Esophagus muscularis mucosa (tissue), 4 donors: ENCODE measurements around the gene EPAS1. TPM values are rescaled to one million over a fixed set of nuclear protein-coding genes. Genes with fewer than 3 reads are reported as not detected.

Source experiments
- DNase-seq: peaks from one replicate; pipeline ENCODE4 v3.0.0-alpha.2; 2017; ENCODE audit errors: extremely low spot score
- H3K27ac ChIP-seq, 4 donors: fragments of 200-600 bp; sonication (generic); replicated peaks in 1 of 4; 1 replicate in 3 of 4; 2 replicates in 1 of 4; pipeline ENCODE4 v1.5.1; 2016 to 2019; ENCODE audit warnings: mild to moderate bottlenecking in 1 of 4
- H3K27me3 ChIP-seq, 4 donors: fragments of 200-600 bp; sonication (generic); one replicate each; pipeline versions ENCODE4 v1.5.1 to v1.6.0; 2016 to 2019
- H3K36me3 ChIP-seq, 4 donors: fragments of 200-600 bp; sonication (generic); one replicate each; pipeline ENCODE4 v1.5.1; 2016 to 2019
- H3K4me1 ChIP-seq, 4 donors: fragments of 200-600 bp; sonication (generic); one replicate each; pipeline ENCODE4 v1.5.1; 2016 to 2019
- H3K4me3 ChIP-seq, 4 donors: fragments of 200-600 bp; sonication (generic); 1 replicate in 2 of 4; 2 replicates in 2 of 4; pipeline ENCODE4 v1.5.1; 2016 to 2019; ENCODE audit warnings: mild to moderate bottlenecking in 4 of 4, moderate library complexity in 1 of 4
- H3K9me3 ChIP-seq, 4 donors: fragments of 200-600 bp; sonication (generic); 1 replicate in 3 of 4; 2 replicates in 1 of 4; pipeline ENCODE4 v1.5.1; 2016 to 2019
- EP300 ChIP-seq: sonication (generic); formaldehyde crosslinking; IDR thresholded peaks from one replicate; pipeline ENCODE4 v1.6.1; 2017; ENCODE audit warnings: antibody characterized with exemption
- POLR2A ChIP-seq: fragments of 450-650 bp; IDR thresholded peaks from one replicate; pipeline ENCODE4 v1.6.1; 2017; ENCODE audit warnings: antibody characterized with exemption, moderate library complexity, mild to moderate bottlenecking, low read depth
- POLR2AphosphoS5 ChIP-seq, 2 donors: sonication (generic); formaldehyde crosslinking; IDR thresholded peaks; one replicate each; pipeline ENCODE4 v1.6.1; 2017; ENCODE audit warnings: antibody characterized with exemption in 2 of 2
- WGBS: methylation state at CpG from one replicate; pipeline ENCODE4 v1.1.5; 2018; 5-methylcytosine and 5-hydroxymethylcytosine counted together
- intact Hi-C: fragments of 100-400 bp; cut with DNase I; formaldehyde crosslinking; loops from one replicate; pipeline ENCODE4 v1.15.1; 2023
- total RNA-seq, 4 donors: library from RNA; depleted of rRNA; stranded (reverse); fragments of >200 nt; gene quantifications; one replicate each; pipeline versions ENCODE4 v1.1.0 to v1.2.1, GENCODE V29; 2016
- TF ChIP-seq, protein P1 (sequence below), 3 experiments: fragments of 200-600 bp in 2 of 3; fragments of 450-650 bp in 1 of 3; sonication (generic) in 2 of 3; IDR thresholded peaks; one replicate each; pipeline ENCODE4 v1.5.1; 2017 to 2019; ENCODE audit warnings: antibody characterized with exemption in 3 of 3, mild to moderate bottlenecking in 2 of 3, moderate library complexity in 1 of 3

EPAS1 gene
- 100 to 1,000 TPM; 113 to 225 (median 183) TPM for total RNA-seq

DNA sequence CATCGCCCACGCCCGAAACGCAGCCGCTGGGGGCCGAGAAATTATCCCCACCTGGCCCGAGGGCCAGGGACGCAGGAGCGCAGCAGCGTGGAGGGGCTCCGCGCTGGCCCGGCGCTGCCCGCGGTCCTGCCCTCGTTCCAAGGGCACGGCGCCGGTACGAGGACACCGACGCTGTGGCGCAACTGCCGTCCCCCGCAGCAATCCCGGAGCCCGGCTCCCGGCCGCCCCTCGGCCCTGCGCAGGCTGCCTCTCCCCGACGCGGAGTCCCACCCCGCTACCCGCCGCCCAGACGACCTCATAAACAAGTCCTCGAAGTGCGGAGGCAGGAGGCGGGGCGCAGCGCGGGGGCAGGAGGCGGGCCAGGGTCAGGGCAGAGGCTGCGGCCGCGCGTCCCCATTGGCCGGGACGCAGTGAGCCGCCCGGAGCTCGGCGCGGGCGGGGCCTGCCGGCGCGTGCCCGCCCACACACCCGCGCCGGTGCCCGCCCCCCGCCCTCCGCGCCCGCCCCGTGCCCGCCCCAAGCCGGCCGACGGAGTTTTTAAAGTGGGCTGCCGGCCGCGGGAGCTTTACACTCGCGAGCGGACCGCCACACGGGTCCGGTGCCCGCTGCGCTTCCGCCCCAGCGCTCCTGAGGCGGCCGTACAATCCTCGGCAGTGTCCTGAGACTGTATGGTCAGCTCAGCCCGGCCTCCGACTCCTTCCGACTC lies at the start of gene EPAS1:
EPAS1 (plus strand) TSS at position 568 of the 706 bp plus-strand sequence. CDS start 505 bp downstream, outside the sequence.
- H3K27ac ChIP-seq = peak within 1 kb of the TSS; percentile 90 to 94 (median 92)
- H3K9me3 ChIP-seq = no peaks in the 10 kb centered on the region
- H3K36me3 ChIP-seq = peaks cover 0 to 12% (median 0%) of the 10 kb centered on the region in 4 donors
- H3K4me3 ChIP-seq = peak within 1 kb of the TSS; percentile 66 to 88 (median 80)
- intact Hi-C loops = loop anchor here (2.0 to 10.0 kb wide), 2 partner anchors 68 to 302 kb away; no protein-coding TSS in a partner anchor
- no peaks in the 10 kb centered on the region for H3K27me3 ChIP-seq
- DNase-seq = peak; percentile 97
- TF ChIP-seq POLR2AphosphoS5 (IDR thresholded peaks at IDR 0.05) (peak; percentile 86 to 92), POLR2A (peak; percentile 75), EP300 (no peak)
- H3K4me1 ChIP-seq = peaks cover 4 to 42% (median 34%) of the 10 kb centered on the region in 4 donors
- 2% methylated on average over 19 of the region's 94 CpGs for WGBS

DNA sequence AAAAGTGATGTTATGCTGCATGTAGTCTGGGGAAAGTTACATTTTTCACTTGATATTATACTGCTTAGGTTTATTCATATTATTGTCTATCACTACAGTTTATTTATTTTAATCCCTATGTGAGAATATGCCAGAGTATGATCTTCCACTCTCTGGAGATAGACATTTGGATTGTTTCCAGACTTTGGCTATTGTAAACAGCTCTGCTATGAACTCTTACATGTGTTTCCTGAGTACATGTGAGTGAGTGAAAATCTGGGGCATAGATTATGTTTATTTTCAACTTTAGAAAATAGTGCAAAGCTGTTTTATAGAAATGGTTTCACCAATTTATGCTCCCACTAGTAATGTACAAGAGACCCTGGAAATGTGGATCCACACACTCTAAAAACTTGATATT lies 49.0 kb upstream of the EPAS1 start:
- Histone ChIP-seq H3K27ac (no peak overlapping the region), H3K36me3 (no peaks in the 10 kb centered on the region), H3K9me3 (no peaks in the 10 kb centered on the region), H3K4me3 (no peak overlapping the region), H3K27me3 (no peaks in the 10 kb centered on the region), H3K4me1 (peaks cover 5 to 17% (median 10%) of the 10 kb centered on the region in 4 donors)
- no peak for TF ChIP-seq EP300
- no peak for TF ChIP-seq POLR2A
- TF ChIP-seq, protein P1, sequence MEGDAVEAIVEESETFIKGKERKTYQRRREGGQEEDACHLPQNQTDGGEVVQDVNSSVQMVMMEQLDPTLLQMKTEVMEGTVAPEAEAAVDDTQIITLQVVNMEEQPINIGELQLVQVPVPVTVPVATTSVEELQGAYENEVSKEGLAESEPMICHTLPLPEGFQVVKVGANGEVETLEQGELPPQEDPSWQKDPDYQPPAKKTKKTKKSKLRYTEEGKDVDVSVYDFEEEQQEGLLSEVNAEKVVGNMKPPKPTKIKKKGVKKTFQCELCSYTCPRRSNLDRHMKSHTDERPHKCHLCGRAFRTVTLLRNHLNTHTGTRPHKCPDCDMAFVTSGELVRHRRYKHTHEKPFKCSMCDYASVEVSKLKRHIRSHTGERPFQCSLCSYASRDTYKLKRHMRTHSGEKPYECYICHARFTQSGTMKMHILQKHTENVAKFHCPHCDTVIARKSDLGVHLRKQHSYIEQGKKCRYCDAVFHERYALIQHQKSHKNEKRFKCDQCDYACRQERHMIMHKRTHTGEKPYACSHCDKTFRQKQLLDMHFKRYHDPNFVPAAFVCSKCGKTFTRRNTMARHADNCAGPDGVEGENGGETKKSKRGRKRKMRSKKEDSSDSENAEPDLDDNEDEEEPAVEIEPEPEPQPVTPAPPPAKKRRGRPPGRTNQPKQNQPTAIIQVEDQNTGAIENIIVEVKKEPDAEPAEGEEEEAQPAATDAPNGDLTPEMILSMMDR (IDR thresholded peaks at IDR 0.05) = no peak
- TF ChIP-seq POLR2AphosphoS5 (IDR thresholded peaks at IDR 0.05) = no peak
- DNase-seq = no peak
- intact Hi-C loops = no loop called here

DNA sequence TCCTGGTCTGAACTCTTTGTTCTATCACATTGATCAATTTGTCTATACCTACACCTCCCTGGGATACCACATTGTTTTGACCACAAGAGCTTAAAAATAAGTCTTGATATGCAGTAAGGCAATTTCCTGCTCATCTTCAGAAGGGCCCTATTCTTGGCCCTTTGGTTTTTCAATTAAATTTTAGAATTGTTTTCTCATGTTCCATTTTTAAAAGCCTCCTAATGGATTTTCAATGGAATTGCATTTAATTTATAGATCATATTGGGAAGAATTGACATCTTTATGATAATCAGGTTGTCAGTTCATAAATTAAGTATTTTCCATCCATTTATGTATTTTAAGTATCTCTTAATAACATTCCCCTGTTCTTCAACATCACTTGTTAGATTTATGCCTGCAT lies 47.6 kb upstream of the EPAS1 start:
- Histone ChIP-seq H3K36me3 (no peaks in the 10 kb centered on the region), H3K4me1 (peaks cover 8 to 24% (median 13%) of the 10 kb centered on the region in 4 donors), H3K9me3 (no peaks in the 10 kb centered on the region), H3K27ac (no peak overlapping the region), H3K27me3 (no peaks in the 10 kb centered on the region), H3K4me3 (no peak overlapping the region)
- no peak for DNase-seq
- TF ChIP-seq EP300 (no peak), POLR2A (no peak), POLR2AphosphoS5 (IDR thresholded peaks at IDR 0.05) (no peak)
- TF ChIP-seq, protein P1 (IDR thresholded peaks at IDR 0.05) = no peak
- intact Hi-C loops = no loop called here

DNA sequence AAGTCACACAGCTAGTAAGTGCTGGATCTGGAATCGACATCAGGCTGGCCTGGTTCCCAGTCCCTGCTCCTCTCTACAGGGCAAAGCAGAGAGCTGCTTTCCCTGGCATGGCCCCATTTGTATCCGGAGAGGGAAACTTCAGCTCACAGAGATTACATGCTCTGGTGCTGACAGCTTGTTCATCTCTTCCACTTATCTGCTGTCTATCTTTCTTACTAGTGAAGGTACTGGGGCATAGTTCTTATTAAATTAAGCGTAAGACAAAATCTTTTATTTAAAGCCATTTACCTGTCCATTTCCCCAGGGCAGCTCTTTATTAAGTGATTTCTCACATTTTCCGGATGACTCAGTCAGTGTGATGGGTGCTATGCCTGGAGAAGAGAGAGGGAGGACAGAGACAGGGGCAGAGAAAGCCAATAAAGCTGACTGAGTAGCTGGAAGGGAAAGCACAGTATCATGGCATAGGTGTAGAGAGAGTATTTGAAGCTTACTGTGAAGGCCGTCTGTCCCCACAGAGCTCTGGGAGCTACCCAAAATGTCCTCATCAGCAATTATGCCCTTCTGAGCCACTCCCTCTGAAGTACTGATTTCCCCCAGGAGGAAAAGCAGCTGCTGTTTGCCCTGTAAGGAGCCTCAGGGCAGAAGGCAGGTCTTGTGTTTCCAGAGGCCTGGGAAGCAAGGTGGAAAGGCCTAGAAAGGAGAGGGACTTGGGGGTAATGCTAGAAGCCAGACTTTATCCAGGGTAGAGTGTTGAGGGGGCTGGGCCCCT lies 44.1 kb upstream of the EPAS1 start:
- no peaks in the 10 kb centered on the region for H3K9me3 ChIP-seq
- H3K27me3 ChIP-seq = no peaks in the 10 kb centered on the region
- H3K4me3 ChIP-seq = no peak overlapping the region
- H3K4me1 ChIP-seq = peaks cover 15 to 29% (median 20%) of the 10 kb centered on the region in 4 donors
- intact Hi-C loops = no loop called here
- H3K27ac ChIP-seq = no peak overlapping the region
- no peak for TF ChIP-seq POLR2AphosphoS5 (IDR thresholded peaks at IDR 0.05)
- TF ChIP-seq, protein P1 (IDR thresholded peaks at IDR 0.05) = no peak
- TF ChIP-seq EP300 = no peak
- no peak for TF ChIP-seq POLR2A
- 49% methylated on average over 5 of the region's 5 CpGs for WGBS
- no peaks in the 10 kb centered on the region for H3K36me3 ChIP-seq
- no peak for DNase-seq

DNA sequence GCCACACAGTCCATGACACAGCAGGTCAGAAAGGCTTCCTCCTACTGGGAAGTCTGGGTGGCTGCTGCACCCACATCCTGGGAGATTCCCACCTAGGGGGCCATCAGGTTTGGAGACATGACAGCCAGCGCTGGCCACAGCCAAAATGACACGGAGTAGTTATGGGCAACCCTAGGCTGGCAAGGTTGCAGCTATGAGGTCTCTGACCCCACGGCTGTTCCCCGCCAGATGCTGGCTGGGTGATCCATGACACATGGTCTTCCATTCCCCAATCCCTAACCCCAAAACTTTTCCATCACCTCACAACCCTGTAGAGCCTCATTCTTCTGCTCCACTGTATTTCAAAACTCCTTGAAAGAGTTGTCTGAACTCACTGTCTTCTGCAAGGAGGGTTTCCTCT lies 42.7 kb upstream of the EPAS1 start:
- TF ChIP-seq POLR2AphosphoS5 (IDR thresholded peaks at IDR 0.05) (no peak), POLR2A (no peak), EP300 (no peak)
- TF ChIP-seq, protein P1 (IDR thresholded peaks at IDR 0.05) = no peak
- Histone ChIP-seq H3K4me1 (peaks cover 21 to 33% (median 25%) of the 10 kb centered on the region in 4 donors), H3K36me3 (no peaks in the 10 kb centered on the region), H3K27me3 (no peaks in the 10 kb centered on the region), H3K9me3 (no peaks in the 10 kb centered on the region), H3K4me3 (no peak overlapping the region), H3K27ac (no peak overlapping the region)
- intact Hi-C loops = no loop called here
- 67% methylated on average over 3 of the region's 4 CpGs for WGBS
- DNase-seq = no peak
